HG03175 (cell line): Measurements from ENCODE around the gene MSANTD1.
"Not testable (repeated sequence)": the region's sequence is repeated elsewhere in the genome, so short reads cannot be mapped to it uniquely, and the experiment has no call there.

Source experiments
- ATAC-seq: cut with Tn5 transposase; IDR thresholded peaks from one replicate; pipeline ENCODE4 v1.9.1; 2021; ENCODE audit warnings: mild to moderate bottlenecking, moderate library complexity; ENCODE audit not compliant: unreplicated experiment

MSANTD1 gene

GRCh38 chr4:3299976-3300671 is 51.2 kb downstream of the MSANTD1 start:
- ATAC-seq: no peak

GRCh38 chr4:3300882-3301281 is 51.9 kb downstream of the MSANTD1 start:
- ATAC-seq: not testable (repeated sequence)

- ATAC-seq: no peak
Measured at GRCh38 chr4:3301450-3302172, 52.7 kb downstream of the MSANTD1 start.

- no peak for ATAC-seq
Measured at GRCh38 chr4:3302173-3302785, 53.3 kb downstream of the MSANTD1 start.

GRCh38 chr4:3302786-3303564 is 54.0 kb downstream of the MSANTD1 start:
- ATAC-seq: no peak

GRCh38 chr4:3303565-3303824 is 54.5 kb downstream of the MSANTD1 start:
- no peak for ATAC-seq

GRCh38 chr4:3303923-3304710 is 55.2 kb downstream of the MSANTD1 start:
- ATAC-seq: no peak

GRCh38 chr4:3304831-3305609 is 56.1 kb downstream of the MSANTD1 start:
- no peak for ATAC-seq

- no peak for ATAC-seq
Measured at GRCh38 chr4:3305610-3306371, 56.8 kb downstream of the MSANTD1 start.
